ENCODE measurements around the gene TMTC1. TPM values are rescaled to one million over a fixed set of nuclear protein-coding genes. Genes with fewer than 3 reads are reported as not detected.

The TMTC1 gene
- total and polyA plus RNA-seq, 2 of the 8 experiments (the other 6 are each of a cell fraction or from before 2014, with no cell fraction given) = 15.4 to 20.8 TPM

GRCh38 chr12:29804019-29804418, 20.3 kb upstream of the TMTC1 start:
- no peak overlapping the region for H2AFZ ChIP-seq (ENCODE audit: low read length)
- H3K4me1 ChIP-seq (replicated peaks in 1 of 4; ENCODE audit: control insufficient read depth in 3 of 4, insufficient read depth in 4 of 4, low read length in 3 of 4) = peaks cover 0 to 3% (median 0%) of the 10 kb centered on the region in 4 experiments; a peak in 1 of 7 replicates
- H3K23me2 ChIP-seq (ENCODE audit: low read depth, low read length) = no peaks in the 10 kb centered on the region
- no peak overlapping the region for H3K9ac ChIP-seq (replicated peaks in 1 of 4; ENCODE audit: extremely low read depth in 1 of 4, low read depth in 3 of 4, low read length in 3 of 4)
- H3K36me3 ChIP-seq (ENCODE audit: control insufficient read depth in 2 of 4, insufficient read depth in 4 of 4, low read length in 3 of 4) = no peaks in the 10 kb centered on the region; a peak in 2 of 8 replicates
- H3K4me3 ChIP-seq (ENCODE audit: extremely low read depth in 1 of 4, insufficient read depth in 2 of 4, low read depth in 3 of 4, low read length in 4 of 4) = no peak overlapping the region
- H4K5ac ChIP-seq (ENCODE audit: insufficient read length, low read depth, low read length) = no peak overlapping the region
- ChIA-PET CTCF (ENCODE audit: partially characterized antibody) (no interaction called here), POLR2A (ENCODE audit: partially characterized antibody) (no interaction called here)
- H3K27me3 ChIP-seq (replicated peaks in 1 of 4; ENCODE audit: control insufficient read depth in 3 of 4, extremely low read depth in 1 of 4, insufficient read depth in 3 of 4, low read length in 3 of 4) = no peaks in the 10 kb centered on the region
- H3K18ac ChIP-seq (ENCODE audit: extremely low read depth, low read length) = no peak overlapping the region
- no peak overlapping the region for H4K8ac ChIP-seq (ENCODE audit: extremely low read depth, insufficient read depth, low read length)
- H3K4me2 ChIP-seq (ENCODE audit: insufficient read depth in 1 of 2, low read depth in 2 of 2, low read length in 2 of 2) = no peak overlapping the region
- no peak overlapping the region for H3K4ac ChIP-seq (replicated peaks; ENCODE audit: insufficient read length, low read depth, low read length)
- no peak overlapping the region for H3K23ac ChIP-seq (ENCODE audit: insufficient read length)
- no peaks in the 10 kb centered on the region for H4K20me1 ChIP-seq (replicated peaks in 1 of 2; ENCODE audit: control insufficient read depth in 1 of 2, insufficient read depth in 2 of 2, low read length in 2 of 2)
- TF ChIP-seq BCL11A (IDR thresholded peaks at IDR 0.05; ENCODE audit: low read depth in 2 of 2, low read length in 2 of 2) (no peak), CBX8 (IDR thresholded peaks at IDR 0.05; ENCODE audit: borderline replicate concordance, low read depth, low read length) (no peak), TAF7 (optimal IDR thresholded peaks at IDR 0.05; ENCODE audit: borderline replicate concordance, low read depth, low read length) (no peak), CEBPB (IDR thresholded peaks at IDR 0.05; ENCODE audit: low read depth, low read length) (no peak), TEAD4 (IDR thresholded peaks at IDR 0.05; ENCODE audit: low read depth, low read length) (no peak), JUND (IDR thresholded peaks at IDR 0.05; ENCODE audit: low read length) (no peak), FOSL1 (IDR thresholded peaks at IDR 0.05; ENCODE audit: insufficient read depth, low read depth, low read length) (no peak), EP300 (IDR thresholded peaks at IDR 0.05; ENCODE audit: borderline replicate concordance in 1 of 2, low read depth in 2 of 2, low read length in 2 of 2) (no peak), SUZ12 (IDR thresholded peaks at IDR 0.05; ENCODE audit: low read length) (no peak), RAD21 (IDR thresholded peaks at IDR 0.05 in 1 of 2, conservative IDR thresholded peaks at IDR 0.05 in 1 of 2; ENCODE audit: low read depth in 2 of 2, low read length in 2 of 2) (no peak), CTBP2 (IDR thresholded peaks at IDR 0.05; ENCODE audit: borderline replicate concordance, insufficient read depth, insufficient read length, low read length) (no peak), MAFK (IDR thresholded peaks at IDR 0.05; ENCODE audit: low read depth, low read length) (no peak), SP2 (IDR thresholded peaks at IDR 0.05; ENCODE audit: low read length) (no peak), RBBP5 (IDR thresholded peaks at IDR 0.05; ENCODE audit: borderline replicate concordance, low read depth, low read length) (no peak)
- TF ChIP-seq, protein P1, sequence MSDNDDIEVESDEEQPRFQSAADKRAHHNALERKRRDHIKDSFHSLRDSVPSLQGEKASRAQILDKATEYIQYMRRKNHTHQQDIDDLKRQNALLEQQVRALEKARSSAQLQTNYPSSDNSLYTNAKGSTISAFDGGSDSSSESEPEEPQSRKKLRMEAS (IDR thresholded peaks at IDR 0.05) = no peak
- FAIRE-seq (no peak), DNase-seq (ENCODE audit: low read depth in 1 of 2, low spot score in 2 of 2) (no peak)
- H4K91ac ChIP-seq (replicated peaks; ENCODE audit: insufficient read length, low read length) = no peak overlapping the region
- H2BK15ac ChIP-seq (ENCODE audit: low read length) = no peak overlapping the region
- no peak overlapping the region for H2BK120ac ChIP-seq (replicated peaks; ENCODE audit: low read depth, low read length)
- H3K14ac ChIP-seq (ENCODE audit: insufficient read length) = no peak overlapping the region
- no peak overlapping the region for H2BK12ac ChIP-seq (ENCODE audit: low read depth, low read length)
- H3K27ac ChIP-seq (ENCODE audit: low read depth, low read length) = no peak overlapping the region
- no peaks in the 10 kb centered on the region for H3K79me2 ChIP-seq (ENCODE audit: control insufficient read depth in 1 of 2, insufficient read depth in 2 of 2, low read length in 2 of 2)
- peaks cover 6 to 9% of the 10 kb centered on the region in 2 experiments; a peak in 2 of 4 replicates for H3K9me3 ChIP-seq (ENCODE audit: insufficient read depth in 2 of 2, low read depth in 1 of 2, low read length in 1 of 2)
- H2AK5ac ChIP-seq (ENCODE audit: low read depth, low read length) = no peak overlapping the region
- H2BK5ac ChIP-seq (ENCODE audit: low read depth, low read length) = no peak overlapping the region
- no peak overlapping the region for H2BK20ac ChIP-seq (ENCODE audit: low read length)
- no peaks in the 10 kb centered on the region for H3K79me1 ChIP-seq (ENCODE audit: low read depth, low read length)
- no peak overlapping the region for H3K56ac ChIP-seq (replicated peaks; ENCODE audit: insufficient read length, low read depth, low read length)
